K562 (cell line): ENCODE measurements around the gene ADK. TPM values are rescaled to one million over a fixed set of nuclear protein-coding genes. Genes with fewer than 3 reads are reported as not detected.

Experiments used
- FOXK1 ChIP-seq: sonication (generic); formaldehyde crosslinking; IDR thresholded peaks from 2 replicates; pipeline ENCODE4 v1.8.0; 2022; ENCODE audit warnings: missing genetic modification reagents, mild to moderate bottlenecking, borderline replicate concordance
- GTF2F1 ChIP-seq: IDR thresholded peaks from 2 replicates; pipeline ENCODE4 v1.6.1; 2011; ENCODE audit warnings: low read depth, low read length, improper control_type of control experiment
- LCOR ChIP-seq: sonication (generic); formaldehyde crosslinking; IDR thresholded peaks from 2 replicates; pipeline ENCODE4 v1.8.0; 2022; ENCODE audit warnings: mild to moderate bottlenecking, missing genetic modification reagents
- NFE2 ChIP-seq: IDR thresholded peaks from 2 replicates; pipeline ENCODE4 v1.6.1; 2014; ENCODE audit warnings: antibody characterized with exemption, low read depth
- NFIC ChIP-seq: fragments of 450-650 bp; IDR thresholded peaks from 2 replicates; pipeline ENCODE4 v1.6.1; 2017; ENCODE audit warnings: mild to moderate bottlenecking, inconsistent platforms
- PRPF4 ChIP-seq: fragments of 200-400 bp; formaldehyde crosslinking; IDR thresholded peaks from one replicate; pipeline ENCODE4 v1.6.1; 2017; ENCODE audit warnings: low read length, low read depth, mild to moderate bottlenecking; ENCODE audit not compliant: insufficient read depth, poor library complexity, severe bottlenecking
- SRSF3 ChIP-seq: fragments of 200-400 bp; formaldehyde crosslinking; IDR thresholded peaks from 2 replicates; pipeline ENCODE4 v1.6.1; 2016; ENCODE audit warnings: mild to moderate bottlenecking, low read length, moderate library complexity; ENCODE audit not compliant: insufficient read depth
- THRAP3 ChIP-seq: fragments of 450-650 bp; IDR thresholded peaks from 2 replicates; pipeline ENCODE4 v1.6.1; 2016; ENCODE audit warnings: mild to moderate bottlenecking, inconsistent platforms, borderline replicate concordance
- YBX1 ChIP-seq: fragments of 450-650 bp; IDR thresholded peaks from 2 replicates; pipeline ENCODE4 v1.7.1; 2016; ENCODE audit warnings: mild to moderate bottlenecking
- ZNF76 ChIP-seq: fragments of 250-450 bp; sonication (Bioruptor Pico); IDR thresholded peaks from 2 replicates; pipeline ENCODE4 v1.4.0; 2020; ENCODE audit warnings: mild to moderate bottlenecking, moderate library complexity, borderline replicate concordance
- polyA plus RNA-seq, 8 experiments: library from polyadenylated mRNA; depleted of rRNA in 4 of 8; stranded (reverse) in 5 of 8; unstranded in 3 of 8; fragments of >200 nt; fragmentation: Nextera tagmentation in 2 of 8; fragmentation: Illumina TruSeq in 1 of 8; extraction: Ambion mirVana in 2 of 8; extraction: Trizol in 1 of 8; gene quantifications; 2 replicates each; pipeline versions ENCODE4 v1.2.1 to v1.2.3, GENCODE V29; 2011 to 2014; ENCODE audit warnings: inconsistent platforms in 1 of 8, missing spikeins in 1 of 8
- total RNA-seq, 7 experiments: library from RNA; depleted of rRNA in 6 of 7; stranded (reverse); fragments of >200 nt in 6 of 7; fragmentation: Illumina TruSeq in 2 of 7; extraction: Trizol in 2 of 7; gene quantifications; 2 replicates each; pipeline versions ENCODE4 v1.2.1 to v1.2.3, GENCODE V29; 2011 to 2021; ENCODE audit warnings: low replicate concordance in 1 of 7
- TF ChIP-seq, protein P1 (sequence below): fragments of 450-650 bp; IDR thresholded peaks from 2 replicates; pipeline ENCODE4 v1.6.1; 2016; ENCODE audit warnings: low read depth
- TF ChIP-seq, protein P2 (sequence below): fragments of 450-650 bp; IDR thresholded peaks from 2 replicates; pipeline ENCODE4 v1.7.0; 2016; ENCODE audit warnings: borderline replicate concordance
- TF ChIP-seq, protein P3 (sequence below): fragments of 450-650 bp; IDR thresholded peaks from 2 replicates; pipeline ENCODE4 v1.6.1; 2016; ENCODE audit warnings: borderline replicate concordance
- TF ChIP-seq, protein P4 (sequence below): IDR thresholded peaks from 2 replicates; pipeline ENCODE4 v1.6.1; 2016; ENCODE audit warnings: missing genetic modification characterization, missing compliant biosample characterization

The ADK gene
- total and polyA plus RNA-seq, 9 of the 15 experiments (the other 6 are each of a cell fraction or from before 2014, with no cell fraction given) = 54.2 to 97.8 (median 73.6) TPM

DNA sequence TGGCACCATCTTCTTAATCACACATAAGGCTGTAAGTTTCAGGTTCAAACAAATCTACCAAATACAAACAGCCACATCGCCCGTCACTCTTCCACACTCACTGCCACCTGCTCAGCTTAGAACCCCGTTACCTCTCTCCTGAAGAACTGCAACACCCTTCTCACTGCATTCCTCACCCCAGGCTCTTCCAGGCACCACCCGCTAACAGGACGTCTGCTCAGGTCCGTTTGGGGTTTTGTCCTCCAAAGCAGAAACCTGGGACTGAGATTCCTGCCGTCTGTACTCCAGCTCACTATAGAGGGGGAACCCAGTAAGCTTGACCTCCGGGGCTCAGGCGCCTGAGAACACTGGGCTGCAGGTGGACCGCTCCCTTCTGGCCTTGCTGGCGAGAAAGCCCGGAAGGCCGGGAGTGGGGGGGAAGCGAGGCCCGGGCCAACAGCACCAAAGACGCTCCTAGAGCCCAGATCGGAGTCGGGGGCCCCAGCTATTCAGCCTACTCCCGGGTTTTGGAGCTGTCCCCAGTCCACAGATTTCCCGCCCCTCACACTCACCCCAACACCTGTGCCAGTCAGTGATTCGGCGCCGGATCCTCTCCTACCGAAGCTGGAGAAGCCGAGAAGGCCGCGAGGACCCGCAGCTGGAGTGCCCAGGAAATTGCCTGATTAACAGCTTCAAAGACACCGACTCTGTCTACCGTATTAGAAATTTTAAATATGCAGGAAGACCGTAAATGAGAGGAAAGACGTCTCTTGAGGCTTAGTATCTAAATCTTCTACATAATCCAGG is 624 bp upstream of the ADK start, which contains the start of gene AP3M1 (continued):
- TF ChIP-seq, protein P1, sequence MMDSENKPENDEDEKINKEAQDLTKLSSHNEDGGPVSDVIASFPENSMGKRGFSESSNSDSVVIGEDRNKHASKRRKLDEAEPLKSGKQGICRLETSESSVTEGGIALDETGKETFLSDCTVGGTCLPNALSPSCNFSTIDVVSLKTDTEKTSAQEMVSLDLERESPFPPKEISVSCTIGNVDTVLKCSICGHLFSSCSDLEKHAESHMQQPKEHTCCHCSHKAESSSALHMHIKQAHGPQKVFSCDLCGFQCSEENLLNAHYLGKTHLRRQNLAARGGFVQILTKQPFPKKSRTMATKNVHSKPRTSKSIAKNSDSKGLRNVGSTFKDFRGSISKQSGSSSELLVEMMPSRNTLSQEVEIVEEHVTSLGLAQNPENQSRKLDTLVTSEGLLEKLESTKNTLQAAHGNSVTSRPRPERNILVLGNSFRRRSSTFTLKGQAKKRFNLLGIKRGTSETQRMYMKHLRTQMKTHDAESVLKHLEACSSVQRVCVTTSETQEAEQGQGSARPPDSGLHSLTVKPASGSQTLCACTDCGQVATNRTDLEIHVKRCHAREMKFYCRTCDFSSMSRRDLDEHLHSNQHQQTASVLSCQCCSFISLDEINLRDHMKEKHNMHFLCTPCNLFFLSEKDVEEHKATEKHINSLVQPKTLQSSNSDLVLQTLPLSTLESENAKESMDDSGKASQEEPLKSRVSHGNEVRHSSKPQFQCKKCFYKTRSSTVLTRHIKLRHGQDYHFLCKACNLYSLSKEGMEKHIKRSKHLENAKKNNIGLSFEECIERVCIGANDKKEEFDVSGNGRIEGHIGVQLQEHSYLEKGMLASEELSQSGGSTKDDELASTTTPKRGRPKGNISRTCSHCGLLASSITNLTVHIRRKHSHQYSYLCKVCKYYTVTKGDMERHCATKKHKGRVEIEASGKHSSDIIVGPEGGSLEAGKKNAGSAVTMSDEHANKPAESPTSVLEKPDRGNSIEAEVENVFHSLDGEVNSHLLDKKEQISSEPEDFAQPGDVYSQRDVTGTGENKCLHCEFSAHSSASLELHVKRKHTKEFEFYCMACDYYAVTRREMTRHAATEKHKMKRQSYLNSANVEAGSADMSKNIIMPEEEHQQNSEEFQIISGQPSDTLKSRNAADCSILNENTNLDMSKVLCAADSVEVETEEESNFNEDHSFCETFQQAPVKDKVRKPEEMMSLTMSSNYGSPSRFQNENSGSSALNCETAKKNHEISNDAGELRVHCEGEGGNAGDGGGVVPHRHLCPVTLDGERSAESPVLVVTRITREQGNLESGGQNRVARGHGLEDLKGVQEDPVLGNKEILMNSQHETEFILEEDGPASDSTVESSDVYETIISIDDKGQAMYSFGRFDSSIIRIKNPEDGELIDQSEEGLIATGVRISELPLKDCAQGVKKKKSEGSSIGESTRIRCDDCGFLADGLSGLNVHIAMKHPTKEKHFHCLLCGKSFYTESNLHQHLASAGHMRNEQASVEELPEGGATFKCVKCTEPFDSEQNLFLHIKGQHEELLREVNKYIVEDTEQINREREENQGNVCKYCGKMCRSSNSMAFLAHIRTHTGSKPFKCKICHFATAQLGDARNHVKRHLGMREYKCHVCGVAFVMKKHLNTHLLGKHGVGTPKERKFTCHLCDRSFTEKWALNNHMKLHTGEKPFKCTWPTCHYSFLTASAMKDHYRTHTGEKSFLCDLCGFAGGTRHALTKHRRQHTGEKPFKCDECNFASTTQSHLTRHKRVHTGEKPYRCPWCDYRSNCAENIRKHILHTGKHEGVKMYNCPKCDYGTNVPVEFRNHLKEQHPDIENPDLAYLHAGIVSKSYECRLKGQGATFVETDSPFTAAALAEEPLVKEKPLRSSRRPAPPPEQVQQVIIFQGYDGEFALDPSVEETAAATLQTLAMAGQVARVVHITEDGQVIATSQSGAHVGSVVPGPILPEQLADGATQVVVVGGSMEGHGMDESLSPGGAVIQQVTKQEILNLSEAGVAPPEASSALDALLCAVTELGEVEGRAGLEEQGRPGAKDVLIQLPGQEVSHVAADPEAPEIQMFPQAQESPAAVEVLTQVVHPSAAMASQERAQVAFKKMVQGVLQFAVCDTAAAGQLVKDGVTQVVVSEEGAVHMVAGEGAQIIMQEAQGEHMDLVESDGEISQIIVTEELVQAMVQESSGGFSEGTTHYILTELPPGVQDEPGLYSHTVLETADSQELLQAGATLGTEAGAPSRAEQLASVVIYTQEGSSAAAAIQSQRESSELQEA = no peak
- TF ChIP-seq NFE2 (peak; percentile 95), THRAP3 (no peak), LCOR (CRISPR knock-in tag) (peak; percentile 52), ZNF76 (CRISPR knock-in tag) (no peak), GTF2F1 (no peak), PRPF4 (no peak), NFIC (peak; percentile 24), FOXK1 (no peak), SRSF3 (no peak), YBX1 (no peak)
- TF ChIP-seq, protein P2, sequence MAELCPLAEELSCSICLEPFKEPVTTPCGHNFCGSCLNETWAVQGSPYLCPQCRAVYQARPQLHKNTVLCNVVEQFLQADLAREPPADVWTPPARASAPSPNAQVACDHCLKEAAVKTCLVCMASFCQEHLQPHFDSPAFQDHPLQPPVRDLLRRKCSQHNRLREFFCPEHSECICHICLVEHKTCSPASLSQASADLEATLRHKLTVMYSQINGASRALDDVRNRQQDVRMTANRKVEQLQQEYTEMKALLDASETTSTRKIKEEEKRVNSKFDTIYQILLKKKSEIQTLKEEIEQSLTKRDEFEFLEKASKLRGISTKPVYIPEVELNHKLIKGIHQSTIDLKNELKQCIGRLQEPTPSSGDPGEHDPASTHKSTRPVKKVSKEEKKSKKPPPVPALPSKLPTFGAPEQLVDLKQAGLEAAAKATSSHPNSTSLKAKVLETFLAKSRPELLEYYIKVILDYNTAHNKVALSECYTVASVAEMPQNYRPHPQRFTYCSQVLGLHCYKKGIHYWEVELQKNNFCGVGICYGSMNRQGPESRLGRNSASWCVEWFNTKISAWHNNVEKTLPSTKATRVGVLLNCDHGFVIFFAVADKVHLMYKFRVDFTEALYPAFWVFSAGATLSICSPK = peak; percentile 85; the same call in 1 of the 2 replicates
- TF ChIP-seq, protein P3, sequence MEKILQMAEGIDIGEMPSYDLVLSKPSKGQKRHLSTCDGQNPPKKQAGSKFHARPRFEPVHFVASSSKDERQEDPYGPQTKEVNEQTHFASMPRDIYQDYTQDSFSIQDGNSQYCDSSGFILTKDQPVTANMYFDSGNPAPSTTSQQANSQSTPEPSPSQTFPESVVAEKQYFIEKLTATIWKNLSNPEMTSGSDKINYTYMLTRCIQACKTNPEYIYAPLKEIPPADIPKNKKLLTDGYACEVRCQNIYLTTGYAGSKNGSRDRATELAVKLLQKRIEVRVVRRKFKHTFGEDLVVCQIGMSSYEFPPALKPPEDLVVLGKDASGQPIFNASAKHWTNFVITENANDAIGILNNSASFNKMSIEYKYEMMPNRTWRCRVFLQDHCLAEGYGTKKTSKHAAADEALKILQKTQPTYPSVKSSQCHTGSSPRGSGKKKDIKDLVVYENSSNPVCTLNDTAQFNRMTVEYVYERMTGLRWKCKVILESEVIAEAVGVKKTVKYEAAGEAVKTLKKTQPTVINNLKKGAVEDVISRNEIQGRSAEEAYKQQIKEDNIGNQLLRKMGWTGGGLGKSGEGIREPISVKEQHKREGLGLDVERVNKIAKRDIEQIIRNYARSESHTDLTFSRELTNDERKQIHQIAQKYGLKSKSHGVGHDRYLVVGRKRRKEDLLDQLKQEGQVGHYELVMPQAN = peak; percentile 71
- TF ChIP-seq, protein P4, sequence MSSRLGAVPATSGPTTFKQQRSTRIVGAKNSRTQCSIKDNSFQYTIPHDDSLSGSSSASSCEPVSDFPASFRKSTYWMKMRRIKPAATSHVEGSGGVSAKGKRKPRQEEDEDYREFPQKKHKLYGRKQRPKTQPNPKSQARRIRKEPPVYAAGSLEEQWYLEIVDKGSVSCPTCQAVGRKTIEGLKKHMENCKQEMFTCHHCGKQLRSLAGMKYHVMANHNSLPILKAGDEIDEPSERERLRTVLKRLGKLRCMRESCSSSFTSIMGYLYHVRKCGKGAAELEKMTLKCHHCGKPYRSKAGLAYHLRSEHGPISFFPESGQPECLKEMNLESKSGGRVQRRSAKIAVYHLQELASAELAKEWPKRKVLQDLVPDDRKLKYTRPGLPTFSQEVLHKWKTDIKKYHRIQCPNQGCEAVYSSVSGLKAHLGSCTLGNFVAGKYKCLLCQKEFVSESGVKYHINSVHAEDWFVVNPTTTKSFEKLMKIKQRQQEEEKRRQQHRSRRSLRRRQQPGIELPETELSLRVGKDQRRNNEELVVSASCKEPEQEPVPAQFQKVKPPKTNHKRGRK = no peak
